SK-N-SH (cell line): ENCODE results near the gene PHACTR3.

Source experiments
- FOSL2 ChIP-seq: IDR thresholded peaks from 2 replicates; pipeline ENCODE4 v1.4.0; 2012; ENCODE audit warnings: low read depth, mild to moderate bottlenecking, moderate library complexity, borderline replicate concordance
- TF ChIP-seq, protein P1 (sequence below): fragments of 200-600 bp; sonication (generic); IDR thresholded peaks from 2 replicates; pipeline ENCODE4 v1.6.1; 2017; ENCODE audit warnings: antibody characterized with exemption, mild to moderate bottlenecking, moderate library complexity

DNA sequence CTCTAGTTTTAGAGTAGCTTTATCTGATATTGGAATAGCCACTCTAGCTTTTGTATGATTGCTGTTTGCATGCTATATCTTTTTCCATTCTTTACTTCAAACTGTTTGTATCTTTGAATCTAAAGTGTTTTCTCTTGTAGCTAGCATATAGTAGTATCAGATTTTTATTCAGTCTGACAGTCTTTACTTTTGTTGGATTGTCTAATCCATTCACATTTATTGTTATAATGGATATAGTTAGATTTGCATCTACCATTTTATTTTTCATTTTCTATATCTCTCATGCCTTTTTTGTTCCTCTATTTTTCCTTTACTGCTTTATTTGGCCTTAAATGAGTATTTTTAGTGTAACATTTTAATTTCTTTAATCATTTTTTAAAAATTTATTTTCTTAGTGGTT, 52.1 kb downstream of the PHACTR3 start:
- TF ChIP-seq, protein P1, sequence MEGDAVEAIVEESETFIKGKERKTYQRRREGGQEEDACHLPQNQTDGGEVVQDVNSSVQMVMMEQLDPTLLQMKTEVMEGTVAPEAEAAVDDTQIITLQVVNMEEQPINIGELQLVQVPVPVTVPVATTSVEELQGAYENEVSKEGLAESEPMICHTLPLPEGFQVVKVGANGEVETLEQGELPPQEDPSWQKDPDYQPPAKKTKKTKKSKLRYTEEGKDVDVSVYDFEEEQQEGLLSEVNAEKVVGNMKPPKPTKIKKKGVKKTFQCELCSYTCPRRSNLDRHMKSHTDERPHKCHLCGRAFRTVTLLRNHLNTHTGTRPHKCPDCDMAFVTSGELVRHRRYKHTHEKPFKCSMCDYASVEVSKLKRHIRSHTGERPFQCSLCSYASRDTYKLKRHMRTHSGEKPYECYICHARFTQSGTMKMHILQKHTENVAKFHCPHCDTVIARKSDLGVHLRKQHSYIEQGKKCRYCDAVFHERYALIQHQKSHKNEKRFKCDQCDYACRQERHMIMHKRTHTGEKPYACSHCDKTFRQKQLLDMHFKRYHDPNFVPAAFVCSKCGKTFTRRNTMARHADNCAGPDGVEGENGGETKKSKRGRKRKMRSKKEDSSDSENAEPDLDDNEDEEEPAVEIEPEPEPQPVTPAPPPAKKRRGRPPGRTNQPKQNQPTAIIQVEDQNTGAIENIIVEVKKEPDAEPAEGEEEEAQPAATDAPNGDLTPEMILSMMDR = no peak
- no peak for TF ChIP-seq FOSL2
